ENCODE measurements around the gene GALNS. TPM values are rescaled to one million over a fixed set of nuclear protein-coding genes. Genes with fewer than 3 reads are reported as not detected.
"Not testable (repeated sequence)": the region's sequence is repeated elsewhere in the genome, so short reads cannot be mapped to it uniquely, and the experiment has no call there.

Gene GALNS
- total and polyA plus RNA-seq, 2 of the 8 experiments (the other 6 are each of a cell fraction or from before 2014, with no cell fraction given), result 8.9 to 17.8 TPM

GRCh38 chr16:88771781-88772180 is 85.0 kb downstream of the GALNS start:
- not testable (repeated sequence) for H3K56ac ChIP-seq (replicated peaks; ENCODE audit: insufficient read length, low read depth, low read length); H2BK12ac ChIP-seq (ENCODE audit: low read depth, low read length); DNase-seq (ENCODE audit: low read depth in 1 of 2, low spot score in 2 of 2); H2BK120ac ChIP-seq (replicated peaks; ENCODE audit: low read depth, low read length); H4K5ac ChIP-seq (ENCODE audit: insufficient read length, low read depth, low read length); H3K9ac ChIP-seq (replicated peaks in 1 of 4; ENCODE audit: extremely low read depth in 1 of 4, low read depth in 3 of 4, low read length in 3 of 4); H4K91ac ChIP-seq (replicated peaks; ENCODE audit: insufficient read length, low read length); H3K4me2 ChIP-seq (ENCODE audit: insufficient read depth in 1 of 2, low read depth in 2 of 2, low read length in 2 of 2); H2AFZ ChIP-seq (ENCODE audit: low read length); H3K4ac ChIP-seq (replicated peaks; ENCODE audit: insufficient read length, low read depth, low read length); H4K8ac ChIP-seq (ENCODE audit: extremely low read depth, insufficient read depth, low read length); H3K14ac ChIP-seq (ENCODE audit: insufficient read length); H2BK20ac ChIP-seq (ENCODE audit: low read length); H2BK5ac ChIP-seq (ENCODE audit: low read depth, low read length); H3K23ac ChIP-seq (ENCODE audit: insufficient read length); H3K79me1 ChIP-seq (ENCODE audit: low read depth, low read length); H3K18ac ChIP-seq (ENCODE audit: extremely low read depth, low read length); H4K20me1 ChIP-seq (replicated peaks in 1 of 2; ENCODE audit: control insufficient read depth in 1 of 2, insufficient read depth in 2 of 2, low read length in 2 of 2); H3K27ac ChIP-seq (ENCODE audit: low read depth, low read length); H3K9me3 ChIP-seq (ENCODE audit: insufficient read depth in 2 of 2, low read depth in 1 of 2, low read length in 1 of 2); H3K27me3 ChIP-seq (replicated peaks in 1 of 4; ENCODE audit: control insufficient read depth in 3 of 4, extremely low read depth in 1 of 4, insufficient read depth in 3 of 4, low read length in 3 of 4); H2BK15ac ChIP-seq (ENCODE audit: low read length); H2AK5ac ChIP-seq (ENCODE audit: low read depth, low read length); H3K36me3 ChIP-seq (ENCODE audit: control insufficient read depth in 2 of 4, insufficient read depth in 4 of 4, low read length in 3 of 4); H3K23me2 ChIP-seq (ENCODE audit: low read depth, low read length); FAIRE-seq; H3K4me3 ChIP-seq (ENCODE audit: extremely low read depth in 1 of 4, insufficient read depth in 2 of 4, low read depth in 3 of 4, low read length in 4 of 4)
- POLR2A ChIA-PET (ENCODE audit: partially characterized antibody), result interaction anchor here (0.9 to 5.3 kb wide), 6 partner anchors 9 to 35 kb away, joined by 3 to 22 read pairs (median 6); no protein-coding TSS in a partner anchor
- CTCF ChIA-PET (ENCODE audit: partially characterized antibody), result interaction anchor here (0.8 to 2.7 kb wide), 5 partner anchors 10 to 37 kb away, joined by 3 to 14 read pairs (median 6); no protein-coding TSS in a partner anchor
- WGBS, 2 experiments (ENCODE audit: extremely low coverage in 1 of 2, insufficient coverage in 1 of 2, insufficient read length in 1 of 2, insufficient replicate concordance in 2 of 2, low coverage in 1 of 2, low lambda C conversion rate in 2 of 2, missing lambda C conversion rate in 1 of 2), result 91% methylated on average over 6 of the region's 23 CpGs; no CpG with 5 or more reads in 1 of the 2 experiments
- H3K4me1 ChIP-seq (replicated peaks in 1 of 4; ENCODE audit: control insufficient read depth in 3 of 4, insufficient read depth in 4 of 4, low read length in 3 of 4), result peaks cover 6 to 46% (median 31%) of the 10 kb centered on the region in 4 experiments
- H3K79me2 ChIP-seq (ENCODE audit: control insufficient read depth in 1 of 2, insufficient read depth in 2 of 2, low read length in 2 of 2), result peaks cover 0 to 10% of the 10 kb centered on the region in 2 experiments; a peak in 1 of 4 replicates
